HCT116 (cell line): ENCODE measurements around the gene TPGS1. TPM values are rescaled to one million over a fixed set of nuclear protein-coding genes. Genes with fewer than 3 reads are reported as not detected.

Experiments
- ATAC-seq: fragments of 200-7000 bp; cut with Tn5 transposase; 2 replicates; pipeline ENCODE4 v1.9.1; 2020; ENCODE audit warnings: mild to moderate bottlenecking, moderate library complexity
- BruUV-seq: library from RNA; stranded (reverse); fragments of 400-500 nt; replicated peaks from 2 replicates; lab custom pipeline; 2021; lab: Mats Ljungman, UMichigan
- CTCF ChIA-PET: fragments of 300-600 bp; sonication (Branson Sonifier 250); formaldehyde crosslinking; loops from one replicate; lab custom pipeline; 2021; ENCODE audit warnings: antibody characterized with exemption; lab: Charles Lee
- POLR2A ChIA-PET: fragments of 300-600, 350-600 bp; sonication (Branson Sonifier 250); formaldehyde crosslinking; loops from one replicate; lab custom pipeline; 2021; ENCODE audit warnings: antibody characterized with exemption; lab: Charles Lee
- RAD21 ChIA-PET, 2 experiments: fragments of 300-600 bp; sonication (Branson Sonifier 250); formaldehyde crosslinking; loops; one replicate each; lab custom pipeline; 2023; ENCODE audit warnings: low total read pairs in 2 of 2; ENCODE audit not compliant: uncharacterized antibody in 2 of 2, unreplicated experiment in 2 of 2, low non-redundant PET in 1 of 2; lab: Charles Lee
- DNase-seq: peaks from one replicate; pipeline ENCODE4 v3.0.0-alpha.2; 2010; ENCODE audit warnings: low read depth, low spot score
- H2AFZ ChIP-seq: fragments of 200-600 bp; shearing (Covaris generic), sonication (generic); 2 replicates; pipeline ENCODE4 v1.6.1; 2017; ENCODE audit warnings: low read depth, mixed run types, mixed read lengths, antibody characterized with exemption, low read length; ENCODE audit not compliant: poor library complexity, severe bottlenecking
- H3K27ac ChIP-seq: 2 replicates; pipeline ENCODE4 v1.5.1; 2012; ENCODE audit warnings: low read depth, low read length
- H3K27me3 ChIP-seq: fragments of 200-600 bp; sonication (generic); 2 replicates; pipeline ENCODE4 v1.6.1; 2016; ENCODE audit warnings: mixed run types, low read length, mixed read lengths; ENCODE audit not compliant: insufficient read depth
- H3K36me3 ChIP-seq, 2 experiments: fragments of 200-500 bp in 1 of 2; fragments of 200-600 bp in 1 of 2; sonication (Bioruptor generic) in 1 of 2; sonication (generic) in 1 of 2; 2 replicates each; pipeline versions ENCODE4 v1.5.1 to v1.6.1; 2014 to 2016; ENCODE audit warnings: low read length in 2 of 2, inconsistent platforms in 1 of 2, mixed read lengths in 1 of 2, mixed run types in 1 of 2; ENCODE audit not compliant: insufficient read depth in 2 of 2, control insufficient read depth in 1 of 2
- H3K4me1 ChIP-seq, 2 experiments: fragments of 200-600 bp in 1 of 2; sonication (generic) in 1 of 2; 2 replicates each; pipeline versions ENCODE4 v1.5.1 to v1.6.1; 2012 to 2017; ENCODE audit warnings: low read length in 2 of 2, inconsistent platforms in 1 of 2, mild to moderate bottlenecking in 1 of 2, mixed read lengths in 1 of 2, mixed run types in 1 of 2, moderate library complexity in 1 of 2; ENCODE audit not compliant: insufficient read depth in 2 of 2, control insufficient read depth in 1 of 2
- H3K4me2 ChIP-seq: fragments of 200-600 bp; sonication (generic); 2 replicates; pipeline ENCODE4 v1.6.1; 2017; ENCODE audit warnings: mixed run types, low read length, mixed read lengths
- H3K4me3 ChIP-seq, 2 experiments: fragments of 200-600 bp in 1 of 2; sonication (generic) in 1 of 2; replicated peaks in 1 of 2; 2 replicates each; pipeline ENCODE4 v1.5.1; 2011 to 2016; ENCODE audit warnings: low read length in 2 of 2, control low read depth in 1 of 2, low read depth in 1 of 2, mild to moderate bottlenecking in 1 of 2, mixed read lengths in 1 of 2, mixed run types in 1 of 2
- H3K79me2 ChIP-seq: fragments of 200-600 bp; sonication (generic); 2 replicates; pipeline ENCODE4 v1.6.1; 2017; ENCODE audit warnings: mild to moderate bottlenecking, mixed run types, low read length, moderate library complexity, mixed read lengths; ENCODE audit not compliant: insufficient read depth
- H3K9ac ChIP-seq: fragments of 200-600 bp; sonication (generic); 2 replicates; pipeline ENCODE4 v1.6.1; 2016; ENCODE audit warnings: low read length, mixed read lengths
- H3K9me2 ChIP-seq: fragments of 200-600 bp; sonication (generic), shearing (Covaris generic); 2 replicates; pipeline ENCODE4 v1.6.1; 2017; ENCODE audit warnings: mixed run types, mild to moderate bottlenecking, moderate library complexity; ENCODE audit not compliant: insufficient read depth
- H3K9me3 ChIP-seq, 2 experiments: fragments of 200-500 bp in 1 of 2; fragments of 200-600 bp in 1 of 2; sonication (Bioruptor generic) in 1 of 2; sonication (generic) in 1 of 2; 2 replicates each; pipeline ENCODE4 v1.6.1; 2014 to 2017; ENCODE audit warnings: low read length in 2 of 2, mixed read lengths in 2 of 2, inconsistent platforms in 1 of 2, low read depth in 1 of 2, mild to moderate bottlenecking in 1 of 2, mixed run types in 1 of 2, moderate library complexity in 1 of 2; ENCODE audit not compliant: control insufficient read depth in 1 of 2, insufficient read depth in 1 of 2
- H4K20me1 ChIP-seq: fragments of 200-600 bp; sonication (generic), shearing (Covaris generic); 2 replicates; pipeline ENCODE4 v1.6.1; 2017; ENCODE audit warnings: mixed run types, mild to moderate bottlenecking, moderate library complexity; ENCODE audit not compliant: insufficient read depth
- ATF3 ChIP-seq: IDR thresholded peaks from 2 replicates; pipeline ENCODE4 v1.6.1; 2012
- CEBPB ChIP-seq: IDR thresholded peaks from 2 replicates; pipeline ENCODE4 v1.6.1; 2012; ENCODE audit warnings: low read depth
- CTCF ChIP-seq, 3 experiments: fragments of 200-600 bp in 1 of 3; sonication (generic) in 1 of 3; IDR thresholded peaks in 2 of 3; conservative IDR thresholded peaks in 1 of 3; 2 replicates each; pipeline ENCODE4 v1.5.1; 2012 to 2017; ENCODE audit warnings: low read depth in 2 of 3, low read length in 2 of 3, antibody characterized with exemption in 1 of 3, borderline replicate concordance in 1 of 3, control low read depth in 1 of 3, mild to moderate bottlenecking in 1 of 3, mixed read lengths in 1 of 3, mixed run types in 1 of 3, moderate library complexity in 1 of 3; ENCODE audit not compliant: insufficient read depth in 1 of 3
- ELF1 ChIP-seq: IDR thresholded peaks from 2 replicates; pipeline ENCODE4 v1.6.1; 2012; ENCODE audit warnings: low read depth, borderline replicate concordance
- EZH2 ChIP-seq: fragments of 200-600 bp; sonication (generic); IDR thresholded peaks from 2 replicates; pipeline ENCODE4 v1.6.1; 2017; ENCODE audit warnings: antibody characterized with exemption, mixed run types
- EZH2phosphoT487 ChIP-seq: fragments of 200-600 bp; IDR thresholded peaks from 2 replicates; pipeline ENCODE4 v1.6.1; 2018; ENCODE audit warnings: antibody characterized with exemption, borderline replicate concordance
- MAX ChIP-seq: IDR thresholded peaks from 2 replicates; pipeline ENCODE4 v1.6.1; 2012
- POLR2A ChIP-seq: IDR thresholded peaks from 2 replicates; pipeline ENCODE4 v1.7.0; 2011; ENCODE audit warnings: borderline replicate concordance; ENCODE audit not compliant: insufficient read depth, insufficient read length; ENCODE audit errors: extremely low read depth
- POLR2AphosphoS5 ChIP-seq: IDR thresholded peaks from 2 replicates; pipeline ENCODE4 v1.6.1; 2011; ENCODE audit warnings: mild to moderate bottlenecking, low read depth, low read length, moderate library complexity
- SIN3A ChIP-seq: IDR thresholded peaks from 2 replicates; pipeline ENCODE4 v1.6.1; 2012; ENCODE audit warnings: low read depth
- SP1 ChIP-seq: IDR thresholded peaks from 2 replicates; pipeline ENCODE4 v1.6.1; 2012; ENCODE audit warnings: low read depth
- TCF7L2 ChIP-seq: IDR thresholded peaks from 2 replicates; pipeline ENCODE4 v1.7.0; 2011; ENCODE audit warnings: borderline replicate concordance, inconsistent platforms; ENCODE audit not compliant: insufficient read depth, insufficient read length; ENCODE audit errors: extremely low read depth
- YY1 ChIP-seq: IDR thresholded peaks from 2 replicates; pipeline ENCODE4 v1.6.1; 2011; ENCODE audit warnings: low read length, low read depth, moderate library complexity, mild to moderate bottlenecking; ENCODE audit not compliant: insufficient replicate concordance; ENCODE audit errors: extremely low read depth
- ZBTB33 ChIP-seq: IDR thresholded peaks from 2 replicates; pipeline ENCODE4 v1.6.1; 2011; ENCODE audit warnings: mild to moderate bottlenecking, low read length, moderate library complexity; ENCODE audit not compliant: insufficient replicate concordance; ENCODE audit errors: extremely low read depth
- ZNF274 ChIP-seq: fragments of 200-500 bp; sonication (Bioruptor generic); IDR thresholded peaks from 2 replicates; pipeline ENCODE4 v1.6.1; 2014; ENCODE audit warnings: mild to moderate bottlenecking, low read depth, low read length, inconsistent platforms
- intact Hi-C: fragments of 100-400 bp; cut with micrococcal nuclease; formaldehyde crosslinking; loops from 2 replicates; pipeline ENCODE4 v1.10.0; 2022
- total RNA-seq: library from RNA; stranded (reverse); gene quantifications from one replicate; pipeline ENCODE4 v1.2.1, GENCODE V29; 2021; ENCODE audit not compliant: unreplicated experiment

The TPGS1 gene
- total RNA-seq, 1 experiment from 2014 or later, result 19.1 TPM

GRCh38 chr19:530134-531008 lies 23.1 kb downstream of the TPGS1 start:
- RAD21 ChIA-PET, result no interaction called here
- BruUV-seq, result TSS peak; percentile 91
- intact Hi-C loops, result no loop called here

More at GRCh38 chr19:530134-531008, 23.1 kb downstream of the TPGS1 start:
- Histone ChIP-seq H3K27me3 (no peaks in the 10 kb centered on the region), H3K36me3 (peaks cover 0 to 2% of the 10 kb centered on the region in 2 experiments; a peak in 2 of 4 replicates), H3K9me2 (no peaks in the 10 kb centered on the region), H4K20me1 (peaks cover 9% of the 10 kb centered on the region; the same call in 1 of the 2 replicates), H3K4me2 (peak overlapping the region; percentile 87), H3K9me3 (no peaks in the 10 kb centered on the region; a peak in 1 of 4 replicates), H3K27ac (peak overlapping the region; percentile 96), H3K4me1 (peaks cover 23 to 44% of the 10 kb centered on the region in 2 experiments), H3K79me2 (peaks cover 34% of the 10 kb centered on the region), H2AFZ (no peak overlapping the region), H3K4me3 (peak overlapping the region; percentile 55 to 74)
- no peak for ATAC-seq
- POLR2A ChIA-PET, result interaction anchor here (0.6 to 0.7 kb wide), 3 partner anchors 14 to 229 kb away, joined by 3 to 4 read pairs (median 3); no protein-coding TSS in a partner anchor
- DNase-seq, result no peak
- CTCF ChIA-PET, result interaction anchor here (0.6 to 3.3 kb wide), 4 partner anchors 19 to 96 kb away, joined by 3 to 23 read pairs (median 7); no protein-coding TSS in a partner anchor
- TF ChIP-seq ZBTB33, result no peak
- no peak for TF ChIP-seq CEBPB
- no peak for TF ChIP-seq ZNF274
- TF ChIP-seq POLR2A, result no peak
- no peak for TF ChIP-seq POLR2AphosphoS5
- no peak for TF ChIP-seq TCF7L2
- no peak for TF ChIP-seq SP1
- no peak for TF ChIP-seq YY1
- TF ChIP-seq ATF3, result no peak
- TF ChIP-seq ELF1, result no peak
- no peak for TF ChIP-seq CTCF (IDR thresholded peaks at IDR 0.05 in 2 of 3, conservative IDR thresholded peaks at IDR 0.05 in 1 of 3; ENCODE audit: borderline replicate concordance in 1 of 3, insufficient read depth in 1 of 3, low read depth in 2 of 3, low read length in 2 of 3)
- TF ChIP-seq EZH2phosphoT487, result no peak
- no peak for TF ChIP-seq SIN3A
- no peak for TF ChIP-seq EZH2
- no peak for TF ChIP-seq MAX
- TF ChIP-seq, all 23 proteins: peak for 0
- H3K9ac ChIP-seq, result peak overlapping the region; percentile 82
